DOHH2 (cell line): ENCODE results near the gene FADS3.

ENCODE experiments used
- CTCF ChIP-seq: fragments of 200-600 bp; sonication (generic); IDR thresholded peaks from one replicate; pipeline ENCODE4 v1.5.1; 2014; ENCODE audit warnings: antibody characterized with exemption, mild to moderate bottlenecking, low read depth, low read length; ENCODE audit not compliant: poor library complexity, severe bottlenecking
- EZH2phosphoT487 ChIP-seq: fragments of 200-600 bp; sonication (generic); IDR thresholded peaks from 2 replicates; pipeline ENCODE4 v1.6.1; 2017; ENCODE audit warnings: borderline replicate concordance, mild to moderate bottlenecking, antibody characterized with exemption, low read length, moderate library complexity, mixed read lengths

- TF ChIP-seq CTCF (no peak), EZH2phosphoT487 (no peak)
Observed at GRCh38 chr11:61917334-61918109, 26.2 kb upstream of the FADS3 start, which contains the start of gene RAB3IL1.
